Uterus (tissue), 4 donors: Measurements from ENCODE around the gene PPP1R16B. TPM values are rescaled to one million over a fixed set of nuclear protein-coding genes. Genes with fewer than 3 reads are reported as not detected.

Experiments used
- DNase-seq, 2 donors: peaks; one replicate each; pipeline ENCODE4 v3.0.0-alpha.2; 2019 to 2020
- H3K27ac ChIP-seq, 2 donors: fragments of 200-600 bp; sonication (generic); 1 replicate in 1 of 2; 2 replicates in 1 of 2; pipeline ENCODE4 v1.5.1; 2016 to 2018
- H3K27me3 ChIP-seq, 2 donors: fragments of 200-600 bp; sonication (generic); one replicate each; pipeline ENCODE4 v1.5.1; 2018 to 2019; ENCODE audit warnings: control low read depth in 1 of 2
- H3K36me3 ChIP-seq, 2 donors: fragments of 200-600 bp; sonication (generic); one replicate each; pipeline ENCODE4 v1.5.1; 2019; ENCODE audit warnings: control low read depth in 1 of 2
- H3K4me1 ChIP-seq, 2 donors: fragments of 200-600 bp; sonication (generic); one replicate each; pipeline ENCODE4 v1.5.1; 2018 to 2019; ENCODE audit warnings: control low read depth in 1 of 2
- H3K4me3 ChIP-seq, 2 donors: fragments of 200-600 bp; sonication (generic); 1 replicate in 1 of 2; 2 replicates in 1 of 2; pipeline ENCODE4 v1.5.1; 2018 to 2019; ENCODE audit warnings: mild to moderate bottlenecking in 1 of 2
- H3K9me3 ChIP-seq, 2 donors: fragments of 200-600 bp; sonication (generic); one replicate each; pipeline ENCODE4 v1.5.1; 2019; ENCODE audit warnings: control low read depth in 1 of 2
- CTCF ChIP-seq, 4 experiments: fragments of 200-600 bp in 2 of 4; fragments of 450-650 bp in 2 of 4; sonication (generic) in 2 of 4; IDR thresholded peaks; one replicate each; pipeline ENCODE4 v1.5.1; 2016 to 2019; ENCODE audit warnings: antibody characterized with exemption in 4 of 4, mild to moderate bottlenecking in 2 of 4, moderate library complexity in 1 of 4
- POLR2A ChIP-seq, 2 donors: fragments of 450-650 bp; IDR thresholded peaks; one replicate each; pipeline ENCODE4 v1.6.1; 2016; ENCODE audit warnings: antibody characterized with exemption in 2 of 2, mild to moderate bottlenecking in 1 of 2, moderate library complexity in 1 of 2
- intact Hi-C: fragments of 100-400 bp; cut with DNase I; formaldehyde crosslinking; loops from one replicate; pipeline ENCODE4 v1.15.1; 2023; ENCODE audit warnings: low total_unique reads
- total RNA-seq, 4 donors: library from RNA; depleted of rRNA in 3 of 4; stranded (reverse); fragments of >200 nt in 3 of 4; gene quantifications; one replicate each; pipeline versions ENCODE4 v1.1.0 to v1.2.4, GENCODE V29; 2014 to 2023
- donor health status: DM: yes; HTN: yes; CAD: no.

The PPP1R16B gene
- total RNA-seq, 4 donors from 2014 or later: 7.6 to 15.8 (median 12.5) TPM

- Histone ChIP-seq H3K9me3 (no peaks in the 10 kb centered on the region), H3K4me3 (no peak overlapping the region), H3K27me3 (no peaks in the 10 kb centered on the region), H3K36me3 (no peaks in the 10 kb centered on the region), H3K4me1 (no peaks in the 10 kb centered on the region), H3K27ac (no peak overlapping the region)
- no peak for TF ChIP-seq CTCF (IDR thresholded peaks at IDR 0.05)
- TF ChIP-seq POLR2A (IDR thresholded peaks at IDR 0.05): no peak
- intact Hi-C loops: no loop called here
- no peak for DNase-seq
These were observed 57.7 kb downstream of the PPP1R16B start for GRCh38 chr20:38863024-38863851.

DNA sequence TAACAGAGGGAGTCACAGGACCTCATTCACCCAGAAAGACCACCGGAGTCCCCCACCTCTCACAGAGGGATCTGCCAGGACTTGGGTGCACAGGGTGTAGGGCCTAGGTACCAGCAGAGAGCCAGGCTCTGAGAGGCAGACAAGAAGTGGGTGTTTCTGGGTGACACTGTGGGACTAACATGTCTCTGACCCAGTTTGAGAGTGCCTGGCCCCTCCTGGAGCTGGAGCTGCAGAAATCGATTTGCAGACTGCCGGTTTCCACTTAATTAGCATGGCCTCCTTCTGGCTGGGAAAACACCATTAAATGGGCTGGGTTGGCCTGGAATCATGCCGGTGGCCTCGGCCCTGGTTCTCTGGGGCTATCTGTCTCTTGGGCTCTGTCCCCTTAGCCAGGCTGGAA, 59.2 kb downstream of the PPP1R16B start:
- Histone ChIP-seq H3K27ac (no peak overlapping the region), H3K4me1 (no peaks in the 10 kb centered on the region), H3K27me3 (no peaks in the 10 kb centered on the region), H3K9me3 (no peaks in the 10 kb centered on the region), H3K36me3 (no peaks in the 10 kb centered on the region), H3K4me3 (no peak overlapping the region)
- DNase-seq: no peak
- TF ChIP-seq CTCF (IDR thresholded peaks at IDR 0.05) (no peak), POLR2A (IDR thresholded peaks at IDR 0.05) (no peak)
- intact Hi-C loops: no loop called here

DNA sequence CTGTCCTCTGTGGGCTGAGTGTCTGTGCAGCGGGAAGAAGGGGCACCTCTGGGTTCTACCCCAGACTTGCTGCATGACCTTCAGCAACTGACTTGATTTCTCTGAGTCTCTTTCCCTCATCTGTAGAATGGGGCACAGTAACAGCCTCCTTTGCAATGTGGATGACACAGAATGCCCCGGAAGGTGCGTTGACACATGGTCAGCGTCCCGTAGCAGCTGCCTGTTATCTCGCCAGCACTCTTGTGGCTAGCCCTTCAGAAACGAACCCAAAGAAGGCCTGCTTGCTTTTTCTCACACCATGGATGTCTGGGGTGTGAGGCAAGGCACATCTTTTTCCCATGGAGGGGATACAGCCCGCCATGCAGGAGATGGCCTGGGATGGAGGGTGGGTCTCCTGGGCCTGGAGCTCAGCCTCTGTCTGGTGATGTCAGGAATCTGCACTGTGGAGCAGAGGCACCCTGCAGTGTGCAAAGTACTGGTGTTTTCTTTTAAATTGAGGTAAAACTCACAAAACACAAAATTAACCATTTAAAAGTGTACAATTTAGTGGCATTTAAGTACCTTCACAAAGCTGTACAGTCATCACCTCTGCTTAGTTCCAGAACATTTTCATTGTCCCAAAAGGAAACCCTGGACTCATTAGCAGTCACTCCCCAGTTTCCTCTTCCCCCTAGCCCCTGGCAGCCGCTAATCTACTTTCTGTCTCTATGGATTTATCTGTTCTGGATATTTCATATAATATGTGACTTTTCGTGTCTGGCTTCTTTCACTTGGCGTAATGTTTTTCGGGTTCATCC, 61.0 kb downstream of the PPP1R16B start:
- TF ChIP-seq CTCF (IDR thresholded peaks at IDR 0.05) (no peak), POLR2A (IDR thresholded peaks at IDR 0.05) (no peak)
- peak overlapping the region in 1 of 2 donors; percentile 45 for H3K27ac ChIP-seq
- intact Hi-C loops: no loop called here
- H3K27me3 ChIP-seq: no peaks in the 10 kb centered on the region
- DNase-seq: no peak
- H3K4me3 ChIP-seq: no peak overlapping the region
- H3K9me3 ChIP-seq: no peaks in the 10 kb centered on the region
- H3K36me3 ChIP-seq: no peaks in the 10 kb centered on the region
- H3K4me1 ChIP-seq: no peaks in the 10 kb centered on the region

- H3K4me3 ChIP-seq: no peak overlapping the region
- no peaks in the 10 kb centered on the region for H3K36me3 ChIP-seq
- no peak for TF ChIP-seq CTCF (IDR thresholded peaks at IDR 0.05)
- TF ChIP-seq POLR2A (IDR thresholded peaks at IDR 0.05): no peak
- DNase-seq: no peak
- intact Hi-C loops: no loop called here
- H3K4me1 ChIP-seq: no peaks in the 10 kb centered on the region
- H3K9me3 ChIP-seq: no peaks in the 10 kb centered on the region
- H3K27ac ChIP-seq: peak overlapping the region in 1 of 2 donors; percentile 45
- H3K27me3 ChIP-seq: no peaks in the 10 kb centered on the region
These were observed 61.5 kb downstream of the PPP1R16B start for GRCh38 chr20:38867062-38867359.
